HepG2 (cell line): Measurements from ENCODE around the gene ADGRG6. TPM values are rescaled to one million over a fixed set of nuclear protein-coding genes. Genes with fewer than 3 reads are reported as not detected.

Experiments
- AHDC1 ChIP-seq: sonication (generic); formaldehyde crosslinking; IDR thresholded peaks from 2 replicates; pipeline ENCODE4 v1.5.1; 2020; ENCODE audit warnings: mild to moderate bottlenecking, missing genetic modification reagents, borderline replicate concordance
- CEBPG ChIP-seq: IDR thresholded peaks from 2 replicates; pipeline ENCODE4 v1.6.1; 2016
- HOMEZ ChIP-seq: IDR thresholded peaks from 2 replicates; pipeline ENCODE4 v1.6.1; 2016; ENCODE audit warnings: low read depth
- KAT2B ChIP-seq: fragments of 150-350 bp; IDR thresholded peaks from 2 replicates; pipeline ENCODE4 v1.6.1; 2014; ENCODE audit warnings: low read depth, low read length, borderline replicate concordance
- LRRFIP1 ChIP-seq: sonication (generic); formaldehyde crosslinking; conservative IDR thresholded peaks from 2 replicates; pipeline ENCODE4 v1.4.0; 2020; ENCODE audit warnings: missing genetic modification reagents
- RBM22 ChIP-seq: fragments of 200-400 bp; formaldehyde crosslinking; optimal IDR thresholded peaks from 2 replicates; pipeline ENCODE3; 2017; ENCODE audit warnings: mild to moderate bottlenecking, low read length, moderate library complexity
- SOX5 ChIP-seq: IDR thresholded peaks from 2 replicates; pipeline ENCODE4 v1.6.1; 2016; ENCODE audit warnings: borderline replicate concordance
- SSRP1 ChIP-seq: IDR thresholded peaks from 2 replicates; pipeline ENCODE4 v1.6.1; 2016; ENCODE audit warnings: control low read depth
- THAP11 ChIP-seq: IDR thresholded peaks from 2 replicates; pipeline ENCODE4 v1.6.1; 2016; ENCODE audit warnings: missing biosample characterization, missing genetic modification reagents
- THAP9 ChIP-seq: sonication (generic); formaldehyde crosslinking; IDR thresholded peaks from 2 replicates; pipeline ENCODE4; 2020; ENCODE audit warnings: missing genetic modification reagents, mild to moderate bottlenecking, borderline replicate concordance
- ZBTB20 ChIP-seq: sonication (generic); formaldehyde crosslinking; IDR thresholded peaks from 2 replicates; pipeline ENCODE4 v1.8.1; 2023; ENCODE audit warnings: missing genetic modification reagents, low read depth, mild to moderate bottlenecking, borderline replicate concordance
- ZFP1 ChIP-seq: IDR thresholded peaks from 2 replicates; pipeline ENCODE4 v1.6.1; 2016
- ZFP62 ChIP-seq: sonication (generic); formaldehyde crosslinking; IDR thresholded peaks from 2 replicates; pipeline ENCODE4 v1.4.0; 2020; ENCODE audit warnings: missing genetic modification reagents
- ZNF326 ChIP-seq: sonication (generic); formaldehyde crosslinking; IDR thresholded peaks from 2 replicates; pipeline ENCODE4 v1.4.0; 2020; ENCODE audit warnings: missing genetic modification reagents, borderline replicate concordance
- ZNF552 ChIP-seq: sonication (generic); formaldehyde crosslinking; IDR thresholded peaks from 2 replicates; pipeline ENCODE4 v1.9.0; 2022; ENCODE audit warnings: missing genetic modification reagents, mild to moderate bottlenecking, borderline replicate concordance
- ZNF709 ChIP-seq: sonication (generic); formaldehyde crosslinking; IDR thresholded peaks from 2 replicates; pipeline ENCODE4 v1.5.0; 2020; ENCODE audit warnings: mild to moderate bottlenecking, missing genetic modification reagents
- polyA plus RNA-seq, 8 experiments: library from polyadenylated mRNA; depleted of rRNA in 3 of 8; stranded (reverse) in 7 of 8; unstranded in 1 of 8; fragments of >200 nt; fragmentation: Illumina TruSeq in 4 of 8; extraction: Trizol in 4 of 8; gene quantifications; 2 replicates each; pipeline versions ENCODE4 v1.2.1 to v1.2.3, GENCODE V29; 2011 to 2016; ENCODE audit warnings: low read depth in 4 of 8, missing spikeins in 1 of 8, mixed read lengths in 1 of 8; ENCODE audit not compliant: insufficient read depth in 1 of 8
- total RNA-seq, 5 experiments: library from RNA; depleted of rRNA; stranded (reverse); fragments of >200 nt; fragmentation: Illumina TruSeq; extraction: Trizol; gene quantifications; 2 replicates each; pipeline ENCODE4 v1.2.3, GENCODE V29; 2016; ENCODE audit warnings: low read depth in 1 of 5
- TF ChIP-seq, protein P1 (sequence below): sonication (generic); formaldehyde crosslinking; IDR thresholded peaks from 2 replicates; pipeline ENCODE4 v1.4.0; 2020; ENCODE audit warnings: missing genetic modification reagents, borderline replicate concordance

The ADGRG6 gene
- total and polyA plus RNA-seq, 2 of the 13 experiments (the other 11 are each of a cell fraction or from before 2014, with no cell fraction given), result 129 to 249 TPM

DNA sequence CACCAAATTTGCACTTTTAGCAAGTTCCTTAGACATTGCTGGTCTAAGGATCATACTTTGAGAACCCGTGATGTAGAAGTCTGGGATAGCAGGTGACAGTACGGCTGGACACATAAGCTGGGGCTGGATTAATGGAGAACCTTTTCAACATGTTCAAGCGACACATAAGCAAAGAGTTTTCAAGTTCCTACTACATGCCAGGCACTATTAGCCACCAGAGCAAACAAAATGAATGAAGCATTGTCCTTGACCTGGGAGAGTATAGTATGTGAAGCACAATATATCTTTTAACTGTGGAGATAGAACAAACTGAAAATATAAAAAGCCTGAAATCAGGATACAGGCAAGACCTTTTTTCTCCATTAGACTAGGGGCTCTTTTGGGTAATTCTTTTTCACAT, 102.9 kb downstream of the ADGRG6 start (continued):
- TF ChIP-seq THAP9 (CRISPR knock-in tag) (no peak), KAT2B (no peak), ZNF552 (no peak), THAP11 (CRISPR knock-in tag) (peak; percentile 26; the same call in 1 of the 2 replicates), LRRFIP1 (CRISPR knock-in tag) (no peak), ZNF709 (CRISPR knock-in tag) (no peak), ZFP62 (CRISPR knock-in tag) (no peak), SSRP1 (CRISPR knock-in tag) (no peak), HOMEZ (CRISPR knock-in tag) (peak; percentile 81; the same call in 1 of the 2 replicates), AHDC1 (peak; percentile 47; the same call in 1 of the 2 replicates), ZFP1 (CRISPR knock-in tag) (peak; percentile 85; the same call in 1 of the 2 replicates), RBM22 (peak; percentile 92), ZBTB20 (CRISPR knock-in tag) (0 out of 2 replicates have a peak, but pooled peaks have one; percentile 49), CEBPG (CRISPR knock-in tag) (no peak), SOX5 (CRISPR knock-in tag) (0 out of 2 replicates have a peak, but pooled peaks have one; percentile 46), ZNF326 (CRISPR knock-in tag) (no peak)
- TF ChIP-seq, protein P1, sequence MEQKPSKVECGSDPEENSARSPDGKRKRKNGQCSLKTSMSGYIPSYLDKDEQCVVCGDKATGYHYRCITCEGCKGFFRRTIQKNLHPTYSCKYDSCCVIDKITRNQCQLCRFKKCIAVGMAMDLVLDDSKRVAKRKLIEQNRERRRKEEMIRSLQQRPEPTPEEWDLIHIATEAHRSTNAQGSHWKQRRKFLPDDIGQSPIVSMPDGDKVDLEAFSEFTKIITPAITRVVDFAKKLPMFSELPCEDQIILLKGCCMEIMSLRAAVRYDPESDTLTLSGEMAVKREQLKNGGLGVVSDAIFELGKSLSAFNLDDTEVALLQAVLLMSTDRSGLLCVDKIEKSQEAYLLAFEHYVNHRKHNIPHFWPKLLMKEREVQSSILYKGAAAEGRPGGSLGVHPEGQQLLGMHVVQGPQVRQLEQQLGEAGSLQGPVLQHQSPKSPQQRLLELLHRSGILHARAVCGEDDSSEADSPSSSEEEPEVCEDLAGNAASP (CRISPR knock-in tag), result peak; percentile 71; the same call in 1 of the 2 replicates
